Measurements from ENCODE around the gene TXNDC2. TPM values are rescaled to one million over a fixed set of nuclear protein-coding genes. Genes with fewer than 3 reads are reported as not detected.
"Not testable (repeated sequence)": the region's sequence is repeated elsewhere in the genome, so short reads cannot be mapped to it uniquely, and the experiment has no call there.

Gene TXNDC2
- total RNA-seq, 1 experiment from 2014 or later: not detected

GRCh38 chr18:9898792-9899549 is 13.2 kb downstream of the TXNDC2 start:
- H3K4me1 ChIP-seq: peaks cover 31% of the 10 kb centered on the region
- H3K27me3 ChIP-seq (replicated peaks; ENCODE audit: control insufficient read depth, insufficient read depth, low read length): no peaks in the 10 kb centered on the region
- intact Hi-C loops (cut with micrococcal nuclease; ENCODE audit: unreplicated experiment): no loop called here
- POLR2A ChIA-PET: interaction anchor here (0.6 to 1.1 kb wide), 2 partner anchors 15 to 22 kb away, joined by 3 to 9 read pairs; partner anchors contain the start of gene VAPA
- peaks cover 27% of the 10 kb centered on the region for H3K4me1 Mint-ChIP-seq (ENCODE audit: low read depth, unreplicated experiment)
- peak overlapping the region; percentile 53 for H3K27ac Mint-ChIP-seq (ENCODE audit: unreplicated experiment)
- H3K36me3 Mint-ChIP-seq (ENCODE audit: insufficient read depth, unreplicated experiment): no peaks in the 10 kb centered on the region
- H3K9me3 Mint-ChIP-seq (ENCODE audit: unreplicated experiment): no peaks in the 10 kb centered on the region
- peak overlapping the region; percentile 23 for H3K4me3 Mint-ChIP-seq (ENCODE audit: unreplicated experiment)
- no peak for TF ChIP-seq CTCF (IDR thresholded peaks at IDR 0.05; ENCODE audit: insufficient read depth in 1 of 2, low read depth in 1 of 2, low read length in 1 of 2, severe bottlenecking in 1 of 2, unreplicated experiment in 1 of 2)
- no peaks in the 10 kb centered on the region for H3K36me3 ChIP-seq (ENCODE audit: control insufficient read depth, insufficient read depth, low read length)
- no peaks in the 10 kb centered on the region for H3K27me3 Mint-ChIP-seq (ENCODE audit: insufficient read depth, unreplicated experiment)
- CTCF ChIA-PET: interaction anchor here (0.9 to 1.1 kb wide), 2 partner anchors 15 to 323 kb away, joined by 3 read pairs; partner anchors contain the start of gene VAPA
- H3K9me3 ChIP-seq: no peaks in the 10 kb centered on the region
- peak; percentile 42 to 55 for DNase-seq
- H3K4me3 ChIP-seq (ENCODE audit: low read depth, low read length): no peak overlapping the region
- BruUV-seq (replicated peaks): TSS peak; percentile 62

GRCh38 chr18:9899550-9899930 is 13.8 kb downstream of the TXNDC2 start:
- intact Hi-C loops (cut with micrococcal nuclease; ENCODE audit: unreplicated experiment); H3K36me3 Mint-ChIP-seq (ENCODE audit: insufficient read depth, unreplicated experiment); H3K4me3 Mint-ChIP-seq (ENCODE audit: unreplicated experiment); BruUV-seq (replicated peaks); DNase-seq; H3K9me3 Mint-ChIP-seq (ENCODE audit: unreplicated experiment); H3K27me3 Mint-ChIP-seq (ENCODE audit: insufficient read depth, unreplicated experiment); H3K9me3 ChIP-seq; H3K4me3 ChIP-seq (ENCODE audit: low read depth, low read length); H3K27me3 ChIP-seq (replicated peaks; ENCODE audit: control insufficient read depth, insufficient read depth, low read length); H3K36me3 ChIP-seq (ENCODE audit: control insufficient read depth, insufficient read depth, low read length): not testable (repeated sequence)
- POLR2A ChIA-PET: interaction anchor here (0.6 to 1.1 kb wide), 2 partner anchors 14 to 23 kb away, joined by 3 to 9 read pairs; partner anchors contain the start of gene VAPA
- peaks cover 31% of the 10 kb centered on the region for H3K4me1 ChIP-seq
- CTCF ChIA-PET: interaction anchor here (0.9 to 1.1 kb wide), 2 partner anchors 14 to 324 kb away, joined by 3 read pairs; partner anchors contain the start of gene VAPA
- Mint-ChIP-seq H3K4me1 (ENCODE audit: low read depth, unreplicated experiment) (peaks cover 27% of the 10 kb centered on the region), H3K27ac (ENCODE audit: unreplicated experiment) (peak overlapping the region; percentile 53)

GRCh38 chr18:9900699-9901098 is 14.9 kb downstream of the TXNDC2 start:
- Histone ChIP-seq H3K4me3 (ENCODE audit: low read depth, low read length) (no peak overlapping the region), H3K27me3 (replicated peaks; ENCODE audit: control insufficient read depth, insufficient read depth, low read length) (no peaks in the 10 kb centered on the region), H3K9me3 (no peaks in the 10 kb centered on the region), H3K36me3 (ENCODE audit: control insufficient read depth, insufficient read depth, low read length) (no peaks in the 10 kb centered on the region), H3K4me1 (peaks cover 31% of the 10 kb centered on the region)
- no peaks in the 10 kb centered on the region for H3K36me3 Mint-ChIP-seq (ENCODE audit: insufficient read depth, unreplicated experiment)
- no TSS peak for BruUV-seq (replicated peaks)
- no peak overlapping the region for H3K27ac Mint-ChIP-seq (ENCODE audit: unreplicated experiment)
- no peak overlapping the region for H3K4me3 Mint-ChIP-seq (ENCODE audit: unreplicated experiment)
- CTCF ChIA-PET: no interaction called here
- H3K4me1 Mint-ChIP-seq (ENCODE audit: low read depth, unreplicated experiment): peaks cover 22% of the 10 kb centered on the region
- POLR2A ChIA-PET: no interaction called here
- no peaks in the 10 kb centered on the region for H3K9me3 Mint-ChIP-seq (ENCODE audit: unreplicated experiment)
- no peak for DNase-seq
- intact Hi-C loops (cut with micrococcal nuclease; ENCODE audit: unreplicated experiment): no loop called here
- H3K27me3 Mint-ChIP-seq (ENCODE audit: insufficient read depth, unreplicated experiment): no peaks in the 10 kb centered on the region
- TF ChIP-seq CTCF (IDR thresholded peaks at IDR 0.05; ENCODE audit: insufficient read depth in 1 of 2, low read depth in 1 of 2, low read length in 1 of 2, severe bottlenecking in 1 of 2, unreplicated experiment in 1 of 2): no peak
